HEK293 (cell line): Measurements from ENCODE around the gene PCP2.

Source experiments
- CTCF ChIA-PET: fragments of 350-600 bp; formaldehyde crosslinking; extraction: SDS; loops from one replicate; lab custom pipeline; 2021; ENCODE audit warnings: antibody characterized with exemption; lab: Yijun Ruan, JAX
- POLR2A ChIA-PET: fragments of 300-600 bp; formaldehyde crosslinking; extraction: SDS; loops from one replicate; lab custom pipeline; 2020; ENCODE audit warnings: antibody characterized with exemption, inconsistent platforms; lab: Yijun Ruan, JAX
- H3K27ac ChIP-seq: fragments of 200-500 bp; sonication (Bioruptor generic); 2 replicates; pipeline ENCODE4 v1.5.1; 2014; ENCODE audit warnings: low read depth, low read length, control low read depth, inconsistent platforms; ENCODE audit errors: extremely low read depth
- H3K36me3 ChIP-seq, 2 experiments: fragments of 200-500 bp in 1 of 2; sonication (Bioruptor generic) in 1 of 2; 1 replicate in 1 of 2; 2 replicates in 1 of 2; pipeline ENCODE4 v1.5.1; 2014 to 2017; ENCODE audit warnings: inconsistent platforms in 2 of 2, low read length in 2 of 2; ENCODE audit not compliant: control insufficient read depth in 2 of 2, insufficient read depth in 1 of 2
- H3K4me1 ChIP-seq: fragments of 200-500 bp; sonication (Bioruptor generic); 2 replicates; pipeline ENCODE4 v1.5.1; 2014; ENCODE audit warnings: mild to moderate bottlenecking, low read length, inconsistent platforms; ENCODE audit not compliant: control insufficient read depth, insufficient read depth
- H3K4me3 ChIP-seq: 2 replicates; pipeline ENCODE4 v1.5.1; 2011; ENCODE audit warnings: low read depth, mild to moderate bottlenecking, control low read depth, low read length, moderate library complexity
- H3K9me3 ChIP-seq: fragments of 200-500 bp; sonication (Bioruptor generic); 2 replicates; pipeline ENCODE4 v1.5.1; 2014; ENCODE audit warnings: low read depth, low read length, inconsistent platforms; ENCODE audit not compliant: control insufficient read depth, insufficient read depth
- OSR2 ChIP-seq: fragments of 450-650 bp; formaldehyde crosslinking; IDR thresholded peaks from 2 replicates; pipeline ENCODE4 v1.5.1; 2016; ENCODE audit warnings: missing biosample characterization, missing genetic modification characterization
- PATZ1 ChIP-seq: fragments of 450-650 bp; formaldehyde crosslinking; IDR thresholded peaks from 2 replicates; pipeline ENCODE4 v1.5.1; 2016; ENCODE audit warnings: missing biosample characterization, missing genetic modification characterization
- PRDM10 ChIP-seq: fragments of 450-650 bp; formaldehyde crosslinking; IDR thresholded peaks from 2 replicates; pipeline ENCODE4 v1.5.1; 2016; ENCODE audit warnings: missing biosample characterization, missing genetic modification characterization
- PRDM4 ChIP-seq: fragments of 450-650 bp; formaldehyde crosslinking; IDR thresholded peaks from 2 replicates; pipeline ENCODE4 v1.5.1; 2017; ENCODE audit warnings: missing biosample characterization, missing genetic modification characterization
- ZBTB44 ChIP-seq: fragments of 450-650 bp; IDR thresholded peaks from 2 replicates; pipeline ENCODE4 v1.5.1; 2018; ENCODE audit warnings: missing biosample characterization, mild to moderate bottlenecking, missing genetic modification characterization
- ZNF19 ChIP-seq: fragments of 450-650 bp; formaldehyde crosslinking; IDR thresholded peaks from 2 replicates; pipeline ENCODE4; 2016; ENCODE audit warnings: missing biosample characterization, missing genetic modification characterization, low read depth
- ZNF266 ChIP-seq: fragments of 450-650 bp; formaldehyde crosslinking; IDR thresholded peaks from 2 replicates; pipeline ENCODE4 v1.5.1; 2016; ENCODE audit warnings: missing biosample characterization, missing genetic modification characterization, low read depth
- ZNF280D ChIP-seq: fragments of 450-650 bp; formaldehyde crosslinking; IDR thresholded peaks from 2 replicates; pipeline ENCODE4 v1.5.1; 2016; ENCODE audit warnings: missing biosample characterization, missing genetic modification characterization
- ZNF341 ChIP-seq: fragments of 450-650 bp; formaldehyde crosslinking; IDR thresholded peaks from 2 replicates; pipeline ENCODE4; 2016; ENCODE audit warnings: low read depth, missing biosample characterization, missing genetic modification characterization
- ZNF362 ChIP-seq: fragments of 450-650 bp; formaldehyde crosslinking; IDR thresholded peaks from 2 replicates; pipeline ENCODE4 v1.5.1; 2016; ENCODE audit warnings: missing biosample characterization, missing genetic modification characterization
- ZNF561 ChIP-seq: fragments of 450-650 bp; IDR thresholded peaks from 2 replicates; pipeline ENCODE4 v1.5.1; 2018; ENCODE audit warnings: missing biosample characterization, missing genetic modification characterization, borderline replicate concordance
- ZSCAN4 ChIP-seq: fragments of 450-650 bp; formaldehyde crosslinking; IDR thresholded peaks from 2 replicates; pipeline ENCODE4 v1.5.1; 2017; ENCODE audit warnings: missing biosample characterization, missing genetic modification characterization

Gene PCP2

GRCh38 chr19:7642295-7643030 is 8.9 kb upstream of the PCP2 start (continued):
- TF ChIP-seq PRDM4 (tag by site-specific recombination) (no peak), ZNF19 (tag by site-specific recombination) (no peak), ZNF362 (tag by site-specific recombination) (no peak), PRDM10 (tag by site-specific recombination) (no peak), OSR2 (no peak), ZNF341 (tag by site-specific recombination) (no peak)

- ChIA-PET POLR2A (interaction anchor here (0.5 to 0.6 kb wide), 2 partner anchors 22 to 76 kb away, joined by 3 to 5 read pairs; no protein-coding TSS in a partner anchor), CTCF (interaction anchor here (0.6 to 1.3 kb wide), 6 partner anchors 11 to 542 kb away, joined by 3 to 5 read pairs (median 4); no protein-coding TSS in a partner anchor)
- no peaks in the 10 kb centered on the region for H3K4me1 ChIP-seq
- no peak for TF ChIP-seq ZSCAN4 (tag by site-specific recombination)
- TF ChIP-seq ZNF266 (tag by site-specific recombination): no peak
- TF ChIP-seq ZNF561 (tag by site-specific recombination): no peak
- TF ChIP-seq PATZ1: no peak
- TF ChIP-seq ZBTB44 (tag by site-specific recombination): no peak
- TF ChIP-seq ZNF280D (tag by site-specific recombination): no peak
- no peak overlapping the region for H3K4me3 ChIP-seq
- no peak overlapping the region for H3K27ac ChIP-seq
- H3K9me3 ChIP-seq: no peaks in the 10 kb centered on the region
- H3K36me3 ChIP-seq: peaks cover 7 to 17% of the 10 kb centered on the region in 2 experiments; a peak in 2 of 3 replicates
Measured at GRCh38 chr19:7641290-7642276, 8.1 kb upstream of the PCP2 start.
